ENCODE results near the gene OBSL1.

OBSL1 gene

GRCh38 chr2:219565130-219566080 is 5.9 kb downstream of the OBSL1 start:
- DNase-seq (ENCODE audit: low read depth in 3 of 3) = no peak

DNA sequence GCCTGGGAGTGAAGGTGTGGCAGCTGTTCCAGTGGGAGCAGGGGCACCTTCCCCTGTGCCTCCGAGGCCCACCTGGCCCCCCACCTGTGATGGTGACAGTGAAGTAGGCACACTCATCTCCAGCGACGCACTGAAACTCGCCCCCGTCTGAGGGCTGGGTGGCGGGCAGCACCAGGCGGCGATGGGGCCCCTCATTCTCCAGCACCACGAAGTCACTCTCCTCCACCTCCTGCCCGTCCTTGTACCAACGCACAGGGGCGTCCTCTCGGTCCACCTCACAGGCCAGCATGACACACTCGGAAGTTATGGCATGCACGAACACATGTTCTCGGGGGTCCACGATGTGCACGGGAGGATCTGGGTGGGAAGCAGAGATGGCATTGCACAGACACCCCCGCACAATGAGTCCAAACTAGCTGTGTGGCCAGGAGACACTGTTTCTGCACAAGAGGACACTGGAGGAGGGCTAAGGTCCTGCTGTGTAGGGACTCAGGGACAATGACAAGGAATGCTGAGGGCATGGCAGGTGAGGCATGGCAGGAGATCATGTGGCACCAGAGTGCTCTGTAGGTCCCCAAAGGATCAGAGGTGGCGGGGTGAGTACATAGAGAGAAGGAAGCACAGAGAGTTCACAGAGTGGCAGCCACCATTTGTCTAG is 7.9 kb downstream of the OBSL1 start:
- no peak for DNase-seq (ENCODE audit: low read depth in 3 of 3)

- no peak for DNase-seq (ENCODE audit: low read depth in 3 of 3)
Observed at GRCh38 chr2:219562049-219563020, 9.0 kb downstream of the OBSL1 start.

- no peak for DNase-seq (ENCODE audit: low read depth in 3 of 3)
Observed at GRCh38 chr2:219561179-219562048, 9.9 kb downstream of the OBSL1 start.

DNA sequence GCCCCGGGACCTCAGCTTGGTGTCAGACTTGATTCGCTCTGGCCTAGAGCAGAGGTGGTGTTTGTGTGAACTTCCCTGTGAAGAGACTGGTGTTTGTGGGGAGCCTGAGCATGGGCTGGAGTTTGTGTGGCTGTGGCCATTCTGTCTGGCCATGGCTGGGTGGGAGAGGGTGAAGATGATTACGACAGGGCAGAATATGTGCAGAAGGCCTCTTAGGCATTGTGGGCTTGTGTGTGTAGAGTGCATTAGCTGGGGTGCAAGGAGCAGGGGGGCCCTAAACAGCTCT is 10.5 kb downstream of the OBSL1 start:
- no peak for DNase-seq (ENCODE audit: low read depth in 3 of 3)

DNA sequence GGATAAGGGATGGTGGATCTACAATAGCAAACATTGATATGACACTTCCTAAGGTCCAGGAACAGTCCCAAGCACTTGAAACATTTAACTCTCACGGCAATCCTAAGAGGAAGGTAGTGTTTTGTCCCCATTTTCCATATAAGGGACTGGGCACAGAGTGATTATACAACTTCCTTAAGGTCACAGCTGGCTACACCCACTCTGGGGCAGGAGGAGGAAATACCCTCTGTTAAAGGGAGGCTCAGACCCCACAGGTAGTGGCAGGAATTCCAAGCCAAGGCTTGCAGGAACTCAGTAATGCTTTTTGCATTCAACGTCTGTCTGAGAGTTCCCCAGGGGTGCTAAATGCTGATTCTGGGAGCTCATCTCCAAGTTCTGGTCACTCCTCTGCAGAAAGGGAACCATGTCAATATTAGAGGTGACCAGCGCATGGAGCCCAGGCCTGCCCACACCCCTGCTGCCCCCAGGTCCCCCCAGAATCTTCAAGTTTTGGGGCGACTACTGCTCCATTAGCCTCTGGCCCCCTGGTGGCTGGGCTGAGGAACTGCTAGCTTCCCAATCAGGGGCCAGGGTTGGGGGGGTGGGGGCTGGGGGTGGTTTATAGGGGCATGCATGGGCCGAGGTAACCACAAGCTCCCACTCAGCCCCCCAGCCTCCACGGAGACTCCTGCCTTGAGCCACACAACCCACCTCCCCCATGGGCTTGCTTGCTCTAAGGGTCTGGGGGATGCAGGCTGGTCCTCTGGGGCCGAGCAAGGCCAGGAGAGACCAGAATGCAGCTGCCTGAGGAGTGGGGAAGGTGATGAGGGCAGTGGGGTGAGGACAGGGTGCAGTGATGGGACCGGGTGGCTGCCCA is 11.1 kb downstream of the OBSL1 start:
- DNase-seq (ENCODE audit: low read depth in 3 of 3) = no peak

- no peak for DNase-seq (ENCODE audit: low read depth in 3 of 3)
Observed at GRCh38 chr2:219559156-219559915, 12.0 kb downstream of the OBSL1 start.

DNA sequence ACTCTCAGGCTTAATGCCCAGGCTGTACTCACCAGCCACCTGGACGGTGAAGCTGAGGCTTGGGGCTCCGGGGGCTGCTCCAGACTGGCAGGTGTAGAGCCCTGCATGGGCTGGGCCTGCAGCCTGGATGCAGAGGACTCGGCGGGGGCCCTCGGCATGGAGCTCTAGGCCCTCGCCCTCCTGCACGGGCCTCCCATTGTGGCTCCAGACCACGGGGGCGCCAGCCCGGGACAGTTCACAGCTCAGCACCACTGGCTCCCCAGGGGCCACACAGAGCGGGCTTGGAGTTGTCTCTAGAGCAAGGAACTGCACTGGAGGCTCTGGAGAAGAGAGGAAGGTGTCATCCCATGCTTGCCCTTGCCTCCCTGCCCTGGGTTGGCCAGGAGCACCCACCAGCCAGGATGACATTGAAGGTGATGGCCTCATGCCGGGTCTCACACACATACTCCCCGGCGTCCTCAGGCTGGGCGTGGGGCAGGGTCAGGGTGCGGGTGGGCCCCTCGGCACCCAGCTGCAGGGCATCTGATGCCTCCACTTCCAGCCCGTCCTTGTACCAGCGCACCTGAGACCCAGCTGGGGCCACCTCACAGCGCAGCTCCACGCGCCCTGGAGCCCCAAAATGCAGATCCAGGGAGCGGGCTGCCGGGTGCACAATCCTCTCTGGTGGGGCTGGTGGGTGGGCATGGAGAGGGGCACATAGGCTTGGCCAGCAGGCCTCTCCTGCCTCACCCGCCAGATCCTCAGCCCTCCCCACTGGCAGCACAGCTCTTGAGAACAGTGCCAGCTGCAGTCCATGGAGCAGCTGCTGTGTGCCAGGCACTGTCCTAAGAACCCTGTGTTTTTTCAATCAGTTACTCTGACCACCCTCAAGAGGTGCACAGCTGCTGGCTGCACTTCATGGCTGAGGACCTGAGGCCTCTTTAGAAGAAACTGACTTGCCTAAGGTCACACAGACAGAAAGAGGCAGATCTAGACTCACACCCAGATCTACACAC is 13.3 kb downstream of the OBSL1 start:
- DNase-seq (ENCODE audit: low read depth in 3 of 3) = no peak

GRCh38 chr2:219557320-219557719 is 14.0 kb downstream of the OBSL1 start:
- DNase-seq (ENCODE audit: low read depth in 3 of 3) = no peak

DNA sequence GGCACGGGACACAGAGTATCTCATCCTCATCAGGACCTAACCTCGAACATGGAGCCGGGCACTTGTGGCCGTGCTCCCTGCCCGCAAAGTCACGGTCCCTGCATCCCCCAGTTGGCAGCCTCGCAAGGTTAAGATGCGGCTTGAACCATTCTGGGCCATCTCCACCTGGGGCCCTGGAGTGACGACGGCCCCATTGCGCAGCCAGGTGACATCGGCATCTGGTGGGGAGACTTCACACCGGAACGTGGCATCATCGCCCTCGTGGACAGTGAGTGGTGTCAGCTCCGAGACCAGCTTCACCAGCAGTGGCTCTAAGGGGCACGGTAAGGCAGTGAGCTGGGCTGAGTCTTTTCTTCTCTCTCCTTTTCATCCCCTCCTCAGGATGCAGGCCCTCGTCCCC is 14.9 kb downstream of the OBSL1 start:
- no peak for DNase-seq (ENCODE audit: low read depth in 3 of 3)

DNA sequence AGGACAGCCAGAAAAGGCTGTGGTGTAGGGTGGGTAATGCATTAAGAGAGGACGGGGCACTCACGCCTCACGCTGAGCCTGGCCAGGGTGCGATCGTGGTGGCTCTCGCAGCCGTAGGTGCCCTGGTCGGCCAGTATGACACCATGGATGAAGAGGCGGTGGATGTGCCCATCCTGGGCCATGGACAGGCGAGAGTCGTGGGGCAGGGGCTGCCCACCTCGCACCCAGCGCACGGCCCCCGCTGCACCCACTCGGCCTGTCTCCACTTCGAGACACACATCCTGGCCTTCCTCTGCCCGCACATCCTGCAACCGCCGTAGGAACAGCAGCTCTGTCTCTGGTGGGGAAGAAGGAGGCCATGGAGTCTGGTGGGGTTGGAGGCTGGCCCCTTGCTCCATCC is 15.4 kb downstream of the OBSL1 start:
- DNase-seq (ENCODE audit: low read depth in 3 of 3) = no peak

GRCh38 chr2:219554350-219554749 is 17.0 kb downstream of the OBSL1 start:
- DNase-seq (ENCODE audit: low read depth in 3 of 3) = no peak

GRCh38 chr2:219553463-219553963 is 17.8 kb downstream of the OBSL1 start:
- DNase-seq (ENCODE audit: low read depth in 3 of 3) = no peak

GRCh38 chr2:219553168-219553417 is 18.2 kb downstream of the OBSL1 start:
- DNase-seq (ENCODE audit: low read depth in 3 of 3) = no peak

GRCh38 chr2:219552382-219553167 is 18.8 kb downstream of the OBSL1 start:
- DNase-seq (ENCODE audit: low read depth in 3 of 3) = peak; percentile 66 to 74 (median 70)

DNA sequence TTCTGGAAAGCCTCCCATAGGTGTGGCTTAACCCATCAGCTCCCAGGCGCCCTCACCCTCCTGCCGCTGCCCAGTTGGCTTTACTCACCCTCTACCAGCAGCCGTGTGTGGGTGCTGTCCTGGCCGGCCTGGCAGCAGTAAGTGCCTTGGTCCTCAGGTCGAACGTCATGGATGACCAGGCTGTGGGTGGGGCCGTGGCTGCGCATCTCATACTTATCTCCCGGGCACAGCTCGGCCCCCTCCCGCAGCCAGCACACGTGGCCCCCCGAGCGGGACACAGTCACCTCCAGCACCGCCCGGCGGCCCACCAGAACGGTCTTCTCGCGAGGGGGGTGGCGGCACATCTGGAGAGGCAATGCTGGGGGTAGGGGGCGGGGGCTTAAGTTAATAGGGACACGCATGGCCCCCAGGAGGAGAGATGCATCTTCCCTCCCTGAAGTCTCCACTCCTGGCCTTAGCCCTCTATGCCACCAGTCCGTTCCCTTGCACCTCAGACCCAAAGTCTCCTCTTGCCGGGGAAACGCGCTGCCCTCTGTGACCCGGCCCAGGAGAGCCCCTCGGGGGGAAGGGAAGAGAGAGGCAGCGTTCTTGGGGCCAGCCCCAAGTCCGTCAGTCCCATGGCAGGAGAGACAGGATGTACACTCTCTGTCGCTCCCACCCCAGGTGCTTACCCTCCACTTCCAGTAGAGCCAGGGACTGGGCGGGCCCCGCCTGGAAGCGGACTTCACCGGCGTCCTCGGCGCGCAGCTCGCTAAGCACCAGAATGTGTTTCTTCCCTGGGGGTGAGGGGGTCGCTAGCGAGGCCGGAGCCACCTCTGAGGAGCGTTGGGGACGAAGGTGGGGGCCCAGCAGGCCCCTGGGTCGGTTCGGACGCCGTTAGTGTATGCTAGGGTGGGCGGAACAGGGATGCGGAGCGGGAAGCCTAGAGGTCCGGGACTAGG is 19.6 kb downstream of the OBSL1 start:
- no peak for DNase-seq (ENCODE audit: low read depth in 3 of 3)

Data from stimulated activated CD4-positive, alpha-beta T cell treated with anti-CD3 and anti-CD28 coated beads, TNF-alpha, amount 100 ng/mL, for 4 hours (primary cell).